ENCODE measurements around the gene GHDC.

The GHDC gene

GRCh38 chr17:42182927-42183734 is 11.2 kb downstream of the GHDC start:
- peak; percentile 64 for DNase-seq

- no peak for DNase-seq
These were observed 12.5 kb downstream of the GHDC start for GRCh38 chr17:42181851-42182207.

DNA sequence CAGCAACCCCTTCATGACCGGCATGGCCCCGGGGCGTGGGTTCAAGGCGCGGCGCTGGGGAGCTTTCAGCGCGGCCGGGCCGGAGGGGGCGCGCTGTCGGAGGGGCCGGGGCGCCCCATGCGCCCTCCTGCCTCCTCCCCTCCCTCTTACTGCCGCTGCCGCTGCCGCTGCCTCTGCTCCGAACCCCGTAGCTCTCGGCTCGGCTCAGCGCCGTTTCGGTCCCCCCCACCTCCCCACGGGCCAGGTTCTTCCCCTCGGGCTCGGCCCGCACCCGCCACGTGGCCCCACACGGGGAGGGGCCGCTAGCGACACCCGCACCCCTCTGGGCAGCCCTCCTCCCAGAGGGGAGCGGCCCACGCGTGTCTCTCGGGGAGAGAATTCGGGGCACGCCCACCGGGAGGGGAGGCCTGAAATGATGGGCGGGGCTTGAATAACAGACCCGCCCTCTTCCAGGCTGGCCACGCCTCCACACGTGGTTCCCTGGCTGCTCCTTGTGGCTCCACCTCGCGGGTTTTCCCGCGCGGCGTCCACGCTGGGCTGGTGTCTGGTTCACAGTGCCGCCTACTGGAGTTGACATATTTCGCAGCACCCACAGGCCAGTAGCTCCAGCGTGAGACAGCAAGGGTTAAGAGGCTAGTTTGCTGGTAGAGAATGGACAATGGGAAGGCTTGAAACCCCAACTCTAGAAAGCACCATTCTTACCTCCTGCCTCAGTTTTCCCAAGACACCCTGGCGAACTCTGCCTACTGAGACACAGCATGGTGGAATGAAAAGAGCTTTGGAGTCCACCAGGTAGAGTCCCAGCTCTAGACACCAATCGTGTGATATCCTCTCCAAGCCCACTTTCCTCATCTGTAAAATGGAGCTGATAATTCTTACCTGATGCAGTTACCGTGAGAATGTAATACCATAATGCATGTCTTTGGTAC is 13.1 kb downstream of the GHDC start, which contains the start of gene KCNH4:
KCNH4 (minus strand) TSS at position 221 of the 929 bp plus-strand sequence; CDS start at position 24, 197 bp downstream.
- DNase-seq: peak; percentile 96

- DNase-seq: no peak
These were observed 13.8 kb downstream of the GHDC start for GRCh38 chr17:42180411-42180921.

DNA sequence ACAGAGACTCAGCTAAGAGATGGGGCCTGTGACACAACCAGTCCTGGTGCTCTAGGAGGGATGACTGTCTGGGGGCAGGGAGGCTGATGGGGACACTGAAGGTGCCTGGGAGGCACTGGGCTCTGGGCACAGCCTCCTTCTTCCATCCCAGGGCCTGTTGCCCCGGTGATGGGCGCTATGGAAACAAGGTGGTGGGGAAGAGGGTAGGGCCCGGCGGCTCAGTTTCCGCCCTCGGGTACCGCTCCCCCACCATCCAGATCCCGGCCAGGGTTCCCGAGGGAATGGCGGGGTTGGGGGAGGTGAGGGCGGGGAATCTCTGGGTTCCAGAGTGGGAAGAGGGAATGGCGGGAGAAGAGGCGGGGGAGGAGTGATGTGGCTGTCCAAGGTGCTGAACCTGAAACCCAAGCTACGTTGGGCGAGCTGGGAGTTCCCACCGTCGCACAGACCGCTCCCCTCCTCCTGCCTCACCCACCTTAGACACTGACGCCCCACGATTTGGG is 14.3 kb downstream of the GHDC start:
- DNase-seq: no peak

GRCh38 chr17:42179335-42179734 is 15.0 kb downstream of the GHDC start:
- DNase-seq: no peak

GRCh38 chr17:42178817-42179216 is 15.5 kb downstream of the GHDC start:
- peak; percentile 68 for DNase-seq

DNA sequence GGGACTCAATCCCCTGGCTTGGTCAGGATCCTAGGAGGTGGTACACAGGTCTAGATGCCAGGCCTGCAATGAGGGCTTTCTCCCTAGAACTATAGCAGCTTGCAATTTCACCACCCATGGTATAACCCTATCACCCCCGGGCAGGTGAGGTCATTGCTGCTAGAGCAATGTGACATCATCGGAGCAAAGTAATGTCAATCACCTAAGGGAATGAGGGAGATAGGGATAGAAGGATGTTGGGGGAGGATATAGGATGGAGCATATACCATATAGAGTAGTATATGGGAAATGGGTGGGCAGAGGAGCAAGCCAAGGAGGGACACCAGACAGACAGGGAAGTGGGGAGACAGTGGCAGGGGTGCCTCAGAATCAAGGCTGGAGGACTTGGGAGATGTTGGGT is 16.6 kb downstream of the GHDC start:
- no peak for DNase-seq

- no peak for DNase-seq
These were observed 20.0 kb downstream of the GHDC start for GRCh38 chr17:42174126-42174783.

DNA sequence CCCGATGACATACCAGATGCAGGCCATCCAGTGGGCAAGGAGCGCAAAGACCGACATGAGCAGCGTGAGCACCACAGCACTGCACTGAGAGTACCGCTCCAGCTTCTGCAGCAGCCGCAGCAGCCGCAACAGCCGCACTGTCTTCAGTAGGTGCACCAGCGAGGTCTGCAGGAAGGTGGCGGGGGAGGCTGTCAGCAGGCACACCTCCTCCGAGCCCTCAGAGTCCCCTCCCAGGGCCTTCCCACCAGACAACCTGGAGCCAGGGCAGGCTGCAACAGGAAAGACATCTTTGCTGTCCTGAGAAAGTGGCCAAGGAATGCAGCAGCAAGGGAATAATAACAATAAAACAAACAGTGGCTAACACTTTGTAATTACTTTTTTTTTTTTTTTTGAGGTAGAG is 22.5 kb downstream of the GHDC start:
- no peak for DNase-seq

DNA sequence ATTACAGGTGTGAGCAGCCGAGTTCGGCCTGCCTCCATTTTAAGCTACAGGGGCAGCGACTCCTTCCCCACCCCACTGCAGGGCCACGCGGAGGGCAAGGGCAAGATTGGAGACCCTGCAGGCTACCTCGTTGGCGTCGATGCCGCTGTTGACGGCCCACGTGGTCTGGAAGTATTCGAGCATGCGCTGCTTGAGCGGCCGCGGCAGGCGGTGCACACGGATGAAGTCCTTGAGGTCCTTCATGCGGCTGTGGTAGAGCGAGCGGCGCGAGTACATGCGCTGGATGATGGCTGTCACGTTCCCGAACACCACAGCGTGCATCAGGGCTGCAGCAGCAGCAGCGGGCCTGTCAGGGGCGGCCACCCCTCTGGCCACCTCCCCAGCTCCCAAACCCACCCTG is 24.9 kb downstream of the GHDC start:
- no peak for DNase-seq

DNA sequence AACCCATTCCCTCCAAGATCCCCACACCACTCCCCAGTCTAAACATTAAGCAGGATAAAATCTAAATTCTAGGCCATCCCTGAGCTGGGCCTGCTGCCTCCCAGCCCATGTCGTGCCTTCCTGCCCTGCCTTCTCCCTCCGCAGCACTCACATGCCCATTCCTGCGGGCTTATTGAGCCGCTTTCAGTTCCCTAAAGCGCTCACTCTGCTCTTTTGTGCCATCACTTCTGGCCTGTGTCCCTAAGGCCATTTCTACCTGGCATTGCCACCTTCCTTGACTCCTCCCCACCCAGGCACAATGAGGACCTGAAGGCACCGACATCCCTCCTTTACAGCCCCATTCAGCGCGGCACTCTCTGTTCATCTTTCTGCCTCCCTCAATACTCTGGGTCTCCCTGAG is 26.5 kb downstream of the GHDC start:
- DNase-seq: peak; percentile 67

- DNase-seq: no peak
These were observed 28.0 kb downstream of the GHDC start for GRCh38 chr17:42166196-42166763.

GRCh38 chr17:42165751-42166150 is 28.5 kb downstream of the GHDC start:
- no peak for DNase-seq

DNA sequence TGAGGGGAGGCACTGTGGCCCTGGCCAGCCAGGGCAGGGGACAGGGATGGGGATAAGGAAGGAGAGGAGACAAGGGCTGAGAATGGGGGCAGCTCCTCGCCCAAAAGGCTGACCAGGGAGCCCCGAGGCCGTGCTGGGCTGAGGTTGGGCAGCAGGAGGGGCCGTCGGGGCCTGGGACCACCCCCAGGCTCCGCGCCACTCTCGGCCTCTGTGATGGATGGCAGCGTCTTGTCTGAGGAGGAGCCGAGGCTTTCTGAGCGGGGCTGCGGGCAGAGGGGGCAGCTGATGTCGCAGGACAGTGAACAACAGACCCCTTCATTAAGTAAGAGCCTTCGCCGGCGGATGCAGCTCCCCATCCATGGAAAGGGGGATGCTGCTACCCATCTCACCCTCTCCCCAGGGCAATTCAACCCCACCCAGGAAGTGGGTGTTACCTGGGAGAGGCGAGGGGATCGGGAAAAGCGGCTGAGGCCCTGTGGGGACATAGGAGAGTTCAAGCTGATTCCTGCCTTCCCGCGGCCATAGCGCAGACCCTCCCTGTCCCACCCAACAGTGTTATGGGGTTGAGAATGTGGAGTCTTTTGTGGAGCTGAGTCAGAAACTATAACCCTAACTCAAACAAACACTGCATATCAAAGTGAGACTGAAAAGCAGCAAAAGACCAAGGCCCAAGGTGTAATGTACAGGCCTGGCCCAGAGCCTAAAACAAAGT is 30.4 kb downstream of the GHDC start:
- no peak for DNase-seq

DNA sequence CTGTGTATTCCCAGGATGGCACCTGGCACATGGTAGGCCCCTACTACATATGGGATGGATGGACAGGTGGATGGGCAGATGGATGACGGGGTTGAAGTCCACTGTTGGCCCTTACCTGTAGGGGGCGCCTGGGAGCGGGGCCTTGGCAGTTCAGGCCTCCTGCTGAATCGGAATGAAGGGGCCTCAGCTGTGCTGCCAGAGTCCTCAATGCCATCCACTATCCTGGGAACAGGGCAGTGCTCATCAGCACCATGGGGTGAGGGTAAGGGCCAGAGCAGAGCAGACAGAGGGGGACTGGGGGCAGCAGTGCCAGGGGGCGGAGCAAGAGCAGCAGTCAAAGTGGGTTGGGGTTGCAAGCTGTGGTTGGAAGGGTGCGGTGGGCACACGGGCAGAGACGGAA is 31.2 kb downstream of the GHDC start:
- DNase-seq: no peak

GRCh38 chr17:42160531-42160910 is 33.8 kb downstream of the GHDC start:
- no peak for DNase-seq

- DNase-seq: no peak
These were observed 34.3 kb downstream of the GHDC start for GRCh38 chr17:42159796-42160530.

DNA sequence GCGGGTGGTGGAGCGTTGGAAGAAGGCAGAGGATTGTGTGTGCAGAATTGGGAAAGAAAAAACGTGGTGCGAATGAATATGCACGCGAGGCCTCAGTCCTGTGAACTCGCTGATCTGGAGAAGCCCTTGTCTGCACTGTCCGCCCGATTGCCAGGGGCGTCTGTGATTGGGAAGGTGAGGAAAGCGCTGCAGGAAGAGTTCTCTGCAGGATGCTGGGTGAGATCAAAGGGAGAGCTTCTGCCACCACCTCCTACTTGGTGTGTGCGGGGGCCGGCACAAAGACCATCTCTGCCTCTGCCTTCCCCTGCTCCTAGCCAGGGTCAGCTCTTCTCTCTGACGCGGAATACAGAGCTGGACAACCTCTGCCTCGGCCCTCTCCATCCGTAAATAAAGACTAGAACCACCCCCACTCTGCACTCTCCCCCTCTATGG is 38.7 kb downstream of the GHDC start:
- DNase-seq: no peak

- peak; percentile 66 for DNase-seq
These were observed 40.2 kb downstream of the GHDC start for GRCh38 chr17:42153919-42154742.

Data from suppressor macrophage treated with lipopolysaccharide for 4 hours (primary cell).